GDM1 (cell line): ENCODE results near the gene TBX2.
"Not testable (repeated sequence)": the region's sequence is repeated elsewhere in the genome, so short reads cannot be mapped to it uniquely, and the experiment has no call there.

Source experiments
- DNase-seq: peaks from one replicate; lab custom pipeline; 2025; lab: John Stamatoyannopoulos, UW

TBX2 gene

DNA sequence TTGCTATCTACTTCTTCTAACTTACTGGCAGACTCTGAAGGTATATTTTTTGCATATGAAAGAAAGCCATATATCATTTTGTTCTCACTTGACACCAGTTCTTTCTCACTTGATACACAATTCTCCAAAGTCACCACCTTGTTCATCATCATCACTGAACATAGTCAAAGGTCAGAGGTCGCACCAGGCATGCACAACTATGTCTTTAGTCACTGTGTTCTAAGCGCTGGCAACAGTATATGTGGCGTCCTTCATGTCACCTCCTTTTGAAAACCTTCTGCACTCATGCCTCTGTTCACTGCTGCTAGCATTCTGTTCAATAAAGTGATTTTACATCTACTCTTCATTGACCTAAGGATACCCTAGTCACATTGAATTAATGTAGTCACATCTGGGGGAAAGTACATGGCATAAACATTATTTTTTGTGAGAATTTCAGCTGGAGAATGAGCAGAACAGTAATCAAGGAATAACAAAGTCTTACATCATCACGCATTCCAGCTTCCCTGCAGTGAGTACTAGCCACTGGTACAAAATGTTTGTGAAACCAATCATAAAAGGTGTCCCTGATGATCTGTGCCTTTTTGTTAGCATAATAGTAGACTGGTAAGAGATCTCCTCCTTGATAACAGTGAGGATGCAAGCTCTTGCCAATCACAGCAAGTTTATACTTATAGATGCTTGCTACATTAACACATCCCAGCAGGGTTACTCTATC lies 32.1 kb downstream of the TBX2 start:
- DNase-seq, result no peak

DNA sequence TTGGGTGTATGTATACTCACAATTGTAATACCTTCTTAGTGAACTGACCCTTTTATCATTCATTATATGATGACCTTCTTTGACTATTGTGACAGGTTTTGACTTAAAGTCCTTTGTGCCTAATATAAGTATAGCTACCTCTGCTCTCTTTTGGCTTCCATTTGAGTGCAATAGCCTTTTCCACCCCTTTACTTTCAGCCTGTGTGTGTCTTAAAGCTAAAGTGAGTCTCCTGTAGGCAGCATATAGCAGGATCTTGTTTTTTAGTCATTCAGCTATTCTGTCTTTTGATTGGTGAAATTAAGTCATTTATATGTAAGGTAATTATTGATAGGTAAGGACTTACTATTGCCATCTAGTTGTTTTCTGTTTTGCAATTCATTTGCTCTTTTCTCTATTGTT lies 36.6 kb downstream of the TBX2 start:
- DNase-seq, result no peak

DNA sequence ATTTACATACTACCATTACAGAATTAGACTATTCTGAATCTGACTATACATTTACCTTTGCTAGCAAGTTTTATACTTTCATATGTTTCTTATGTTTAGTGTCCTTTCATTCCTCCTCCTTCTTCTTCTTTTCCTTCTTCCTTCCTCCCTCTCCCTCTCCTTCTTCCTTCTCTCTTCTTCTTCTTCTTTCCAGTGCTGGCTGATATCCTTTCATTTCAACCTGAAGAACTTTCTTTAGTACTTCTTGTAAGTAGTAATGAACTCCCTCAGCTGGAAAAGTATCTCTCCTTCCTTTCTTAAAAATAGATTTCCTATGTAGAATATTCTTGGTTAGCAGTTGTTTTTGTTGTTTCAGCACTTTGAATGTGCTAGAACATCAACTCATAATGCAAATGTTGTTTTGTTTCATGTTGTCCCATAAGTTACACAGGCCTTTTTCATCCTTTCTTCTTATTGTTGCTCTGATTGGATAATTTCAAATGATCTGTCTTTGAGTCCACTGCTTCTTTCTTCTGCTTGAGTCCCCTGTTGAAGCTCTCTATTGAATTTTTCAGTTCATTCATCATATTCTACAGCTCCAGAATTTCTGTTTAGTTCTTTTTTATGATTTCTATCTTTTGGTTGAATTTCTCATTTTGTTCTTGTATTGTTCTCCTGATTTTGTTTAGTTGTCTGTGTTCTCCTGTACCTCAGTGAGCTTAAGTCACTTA lies 37.5 kb downstream of the TBX2 start:
- DNase-seq, result no peak

DNA sequence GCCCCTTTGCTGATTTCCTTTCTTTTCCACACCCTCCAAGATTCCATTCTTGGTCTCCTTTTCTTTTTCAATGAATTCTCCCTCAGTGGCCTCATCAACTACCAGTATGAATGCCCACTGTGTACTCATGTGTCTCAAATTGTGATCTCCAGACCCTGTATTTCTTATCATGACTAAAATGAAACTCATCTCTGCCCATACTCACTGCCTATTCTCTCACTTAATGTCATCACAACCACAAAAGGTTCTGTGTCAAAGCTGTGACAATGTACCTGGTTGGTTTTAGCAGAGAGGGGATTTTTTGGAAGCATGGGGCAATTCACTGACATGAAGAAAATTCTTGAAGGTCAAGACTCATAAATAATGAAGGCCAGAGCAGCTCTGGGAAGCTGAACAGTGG lies 41.1 kb downstream of the TBX2 start:
- no peak for DNase-seq

DNA sequence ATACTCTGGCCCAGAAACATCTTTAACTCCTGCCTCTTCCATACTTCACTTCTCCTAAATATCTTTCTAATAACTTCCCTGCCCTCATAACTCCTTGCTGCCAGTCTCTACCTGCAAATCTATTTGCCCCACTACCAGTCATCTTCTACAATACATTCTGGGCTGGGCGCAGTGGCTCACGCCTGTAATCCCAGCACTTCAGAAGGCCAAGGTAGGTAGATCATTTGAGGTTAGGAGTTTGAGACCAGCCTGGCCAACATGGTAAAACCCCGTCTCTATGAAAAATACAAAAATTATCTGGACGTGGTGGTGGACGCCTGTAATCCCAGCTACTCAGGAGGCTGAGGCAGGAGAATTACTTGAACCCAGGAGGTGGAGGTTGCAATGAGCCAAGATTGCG lies 41.9 kb downstream of the TBX2 start:
- DNase-seq, result not testable (repeated sequence)

DNA sequence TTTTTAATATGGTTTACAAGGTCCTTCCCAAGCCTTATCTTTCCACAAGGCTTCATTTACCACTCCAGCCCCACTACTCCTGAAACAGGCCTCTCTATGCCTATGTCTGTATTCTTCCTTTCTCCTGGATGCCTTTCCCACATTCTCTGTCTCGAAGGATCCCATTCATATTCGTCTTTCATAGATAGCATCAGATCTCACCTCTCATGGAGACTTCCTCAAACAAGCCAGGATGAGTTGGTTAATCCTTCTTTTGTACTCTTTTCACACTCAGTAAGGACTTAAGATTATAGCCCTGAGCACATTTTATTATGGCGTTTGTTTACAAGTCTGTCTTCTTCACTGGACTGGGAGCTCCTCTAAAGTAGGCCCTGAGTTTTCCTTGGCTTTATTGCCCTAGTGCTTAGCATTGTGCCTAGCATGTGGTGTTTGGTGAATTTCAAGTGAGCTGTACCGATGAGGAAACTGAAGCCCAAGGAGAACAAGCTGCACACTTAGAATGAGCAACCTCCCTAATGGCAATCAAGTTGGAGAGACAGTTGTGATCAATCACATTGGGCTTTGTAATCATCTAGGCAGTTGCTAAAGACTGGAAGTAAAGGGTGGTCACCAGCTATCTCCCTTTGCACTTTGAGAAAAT lies 42.6 kb downstream of the TBX2 start:
- DNase-seq, result no peak

DNA sequence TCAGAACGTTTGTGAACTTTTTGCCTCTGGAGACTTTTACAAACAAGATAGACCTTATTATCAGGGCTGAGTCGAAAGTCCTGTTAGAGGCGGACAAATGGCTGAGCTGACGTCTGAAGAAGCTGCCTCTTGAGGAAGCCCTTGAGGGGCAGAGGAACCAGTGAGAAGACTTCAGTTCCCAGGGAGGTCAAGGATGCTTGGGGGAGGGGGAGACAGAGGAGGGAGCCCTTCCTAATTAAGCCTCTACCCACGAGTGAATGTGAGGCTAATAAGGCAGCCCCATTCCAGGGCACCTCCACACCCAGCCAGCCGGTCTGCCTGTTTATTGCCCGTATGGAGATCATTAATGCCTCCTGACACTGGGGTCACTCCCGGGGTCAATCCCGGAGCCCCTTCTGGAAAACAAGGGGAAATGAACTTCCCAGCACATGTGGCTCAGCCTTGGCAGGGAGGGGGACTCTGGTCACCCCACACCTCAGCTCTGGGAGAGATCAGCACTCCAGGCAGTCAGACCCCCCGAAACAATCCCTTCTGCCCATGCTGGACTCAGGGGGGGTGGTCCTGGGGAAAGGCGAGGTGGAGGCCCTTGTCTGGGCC lies 43.3 kb downstream of the TBX2 start:
- no peak for DNase-seq

DNA sequence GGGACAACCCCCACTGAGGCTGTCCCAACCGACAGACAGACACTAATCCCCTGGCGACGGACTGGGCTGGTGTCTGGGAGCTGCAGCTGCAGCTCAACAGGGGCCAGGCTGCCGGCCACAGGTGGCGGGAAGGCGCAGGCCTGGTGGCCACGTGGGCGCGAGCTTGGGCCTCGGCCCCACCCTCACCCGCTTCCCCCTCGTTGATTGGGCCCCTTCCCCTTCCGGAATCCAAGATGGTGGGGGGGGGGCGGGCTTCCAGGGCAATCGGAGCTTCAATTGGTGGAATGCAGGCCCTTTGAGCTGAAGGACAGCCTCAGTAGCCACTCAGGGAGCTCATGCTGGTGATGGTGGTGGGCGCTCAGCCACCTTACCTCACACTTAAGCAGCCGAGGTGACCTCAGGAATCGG lies 43.8 kb downstream of the TBX2 start:
- DNase-seq, result no peak

DNA sequence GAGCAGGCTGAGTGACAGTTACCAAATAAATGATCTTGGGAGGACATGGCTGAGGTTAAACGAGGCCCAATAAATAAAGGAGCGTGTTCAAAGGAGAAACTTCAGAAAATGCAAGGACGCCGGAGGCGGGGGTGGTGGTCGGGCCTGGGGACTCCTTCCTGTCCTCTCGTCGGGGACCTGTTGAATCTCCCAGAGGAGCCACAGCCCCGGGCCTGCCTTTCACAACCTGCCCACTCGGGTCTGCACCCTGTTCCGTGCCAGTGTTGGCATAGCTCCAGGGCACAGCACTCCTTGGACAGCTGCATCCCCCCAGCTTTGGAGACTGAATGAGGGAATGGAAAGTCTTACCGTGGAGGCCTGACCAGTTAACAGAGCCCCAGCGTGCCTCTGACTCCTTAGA lies 44.4 kb downstream of the TBX2 start:
- no peak for DNase-seq

DNA sequence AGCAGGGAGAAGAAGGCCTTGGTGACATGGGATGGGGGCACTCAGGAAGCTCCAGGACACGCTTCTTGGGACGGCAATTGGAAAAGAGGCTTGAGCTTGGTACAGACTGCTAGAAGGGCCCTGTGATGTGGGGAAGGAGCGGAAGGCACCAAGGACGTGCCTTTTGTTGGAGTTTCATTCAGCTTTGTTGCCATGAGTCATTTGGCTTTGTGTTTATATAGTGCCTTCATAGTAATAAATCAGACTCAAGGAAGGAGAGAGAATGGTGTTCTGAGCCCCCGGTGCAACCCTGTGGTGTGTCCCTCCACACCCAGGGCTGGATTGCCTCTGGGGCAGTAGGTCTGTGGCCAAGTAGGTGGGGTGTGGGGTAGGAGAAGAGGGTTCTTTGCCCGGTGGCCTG lies 45.2 kb downstream of the TBX2 start:
- DNase-seq, result no peak

DNA sequence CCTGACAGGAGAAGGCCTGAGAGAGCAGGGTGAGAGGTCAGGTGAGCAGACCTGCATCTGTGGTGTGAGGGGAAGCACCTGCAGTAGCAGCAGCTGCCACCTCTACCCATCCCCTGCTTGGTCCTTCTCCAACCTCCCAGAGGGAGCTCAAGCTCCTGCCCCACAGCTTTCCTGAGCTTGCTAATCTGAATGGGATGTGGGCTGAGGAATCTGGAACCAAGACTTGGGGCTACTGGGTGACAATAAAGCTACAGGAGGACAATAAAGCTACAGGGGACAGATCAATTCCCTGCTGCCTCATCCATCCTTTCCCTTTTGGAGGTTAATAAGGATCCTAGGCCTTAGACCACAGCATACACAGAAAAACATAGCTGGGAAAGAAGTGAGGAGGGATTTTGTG lies 47.7 kb downstream of the TBX2 start:
- no peak for DNase-seq

DNA sequence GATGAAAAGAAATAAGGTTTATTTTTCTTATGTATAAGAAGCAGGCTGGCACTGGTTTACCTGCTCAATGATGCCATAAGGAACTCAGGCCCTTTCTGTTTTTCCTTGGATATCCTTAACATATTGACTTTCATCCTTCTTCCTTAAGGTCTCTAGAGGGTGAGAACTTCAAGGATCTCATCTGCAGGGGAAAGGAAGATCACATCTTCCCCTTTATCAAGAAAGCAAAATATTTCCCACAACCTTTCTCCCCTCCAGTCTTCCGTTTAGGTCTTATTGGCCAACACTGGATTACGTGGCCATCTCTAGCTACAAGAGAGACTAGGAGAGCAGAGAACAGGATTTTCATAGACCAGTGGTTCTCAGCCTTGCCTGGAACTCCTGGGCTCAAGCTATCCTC lies 48.4 kb downstream of the TBX2 start:
- DNase-seq, result no peak

DNA sequence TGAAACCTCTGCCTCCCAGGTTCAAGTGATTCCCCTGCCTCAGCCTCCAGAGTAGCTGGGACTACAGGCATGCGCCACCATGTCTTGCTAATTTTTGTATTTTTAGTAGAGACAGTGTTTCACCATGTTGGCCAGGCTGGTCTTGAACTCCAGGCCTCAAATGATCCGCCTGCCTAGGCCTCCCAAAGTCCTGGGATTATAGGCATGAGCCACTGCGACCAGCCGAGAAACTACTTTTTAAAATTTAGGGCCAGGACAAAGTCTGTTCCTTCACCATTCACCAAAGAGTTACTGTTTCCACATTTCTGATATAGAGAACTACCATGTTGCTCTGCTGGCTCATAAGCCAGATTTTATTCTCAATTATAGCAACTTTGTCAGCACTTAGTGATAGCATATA lies 49.5 kb downstream of the TBX2 start:
- DNase-seq, result not testable (repeated sequence)

DNA sequence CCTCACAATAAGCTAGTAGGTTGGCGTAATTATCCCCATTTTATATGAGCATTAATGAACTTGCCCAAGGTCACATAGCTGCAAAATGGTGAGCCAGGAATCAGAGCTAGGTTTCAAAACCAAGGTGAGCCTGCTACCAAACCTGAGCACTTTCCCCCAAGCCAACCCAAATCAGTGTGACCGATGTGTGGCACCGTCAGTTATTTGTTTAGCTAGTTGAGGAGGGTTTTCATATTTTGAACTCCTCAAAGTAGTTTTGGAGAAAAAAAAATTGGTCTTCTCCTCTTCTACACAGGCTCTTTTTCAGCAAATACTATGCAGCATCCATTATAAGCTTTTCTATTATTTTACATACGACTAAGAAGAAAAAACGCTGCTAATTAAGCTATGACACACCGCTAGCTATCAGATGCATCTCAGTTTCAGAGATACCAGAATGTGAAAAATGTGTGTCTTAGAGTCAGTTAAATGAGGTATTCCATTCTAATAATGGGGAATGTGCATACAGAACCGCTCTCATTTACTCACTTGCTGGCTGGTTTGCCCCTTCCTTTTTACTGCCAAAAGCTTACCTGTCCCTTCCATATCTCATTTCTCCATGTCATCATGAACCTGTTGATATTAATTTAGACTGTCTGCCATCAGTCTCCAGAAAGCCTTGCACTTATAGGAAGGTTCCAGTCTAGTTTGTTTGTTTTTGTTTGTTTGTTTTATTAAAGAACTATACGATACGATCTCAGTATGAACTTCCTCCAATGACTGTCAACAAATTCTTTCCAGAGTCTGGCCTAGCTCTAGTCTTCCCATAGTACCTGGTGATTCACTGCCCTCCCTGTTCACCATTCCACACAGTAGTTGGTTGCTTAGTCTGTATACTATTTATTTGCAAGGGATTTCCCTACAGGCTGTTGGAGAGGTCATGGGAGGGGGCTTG lies 50.3 kb downstream of the TBX2 start:
- DNase-seq, result no peak

DNA sequence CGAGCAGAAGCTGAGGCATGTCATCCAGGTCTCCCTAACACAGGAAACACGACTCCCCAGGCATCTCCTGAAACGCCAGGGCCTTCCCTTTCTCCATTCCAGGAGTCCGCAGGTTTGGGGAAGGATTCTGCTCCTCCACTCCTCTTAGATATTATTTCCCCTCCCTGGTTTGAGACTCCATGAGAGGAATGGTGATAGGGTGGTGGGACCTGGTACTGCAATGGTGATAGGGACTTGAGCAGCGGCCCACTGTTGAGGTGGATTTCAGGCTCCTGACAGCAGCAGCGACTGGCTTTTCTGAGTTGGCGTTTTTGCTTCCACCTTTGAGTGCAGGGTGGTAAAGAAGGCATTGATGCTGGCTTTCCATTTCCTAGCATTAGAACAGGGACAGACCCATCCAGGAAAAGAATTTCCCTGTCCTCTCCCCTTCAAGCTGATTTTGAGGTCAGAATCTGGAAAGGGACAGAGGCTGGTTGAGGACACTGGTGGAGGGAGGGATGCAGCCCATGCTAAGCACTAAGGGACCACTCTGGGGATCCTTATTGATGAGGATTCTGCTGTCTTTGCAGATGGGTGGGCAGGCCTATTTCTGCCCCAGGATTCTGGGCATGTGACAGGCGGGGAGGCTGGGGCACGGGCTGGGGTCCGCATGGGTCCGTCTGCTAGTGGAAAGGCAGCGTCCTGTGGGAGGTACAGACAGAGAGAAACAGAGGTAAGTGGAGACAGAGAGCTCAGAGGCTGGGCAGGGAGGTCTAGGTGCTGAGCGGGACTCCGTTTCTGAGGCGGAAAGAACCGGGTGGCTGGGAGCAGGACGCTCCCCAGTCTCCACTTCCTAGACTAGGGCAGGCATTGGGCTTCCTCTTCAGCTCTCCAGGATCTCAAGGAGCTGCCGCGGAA lies 51.2 kb downstream of the TBX2 start:
- no peak for DNase-seq

DNA sequence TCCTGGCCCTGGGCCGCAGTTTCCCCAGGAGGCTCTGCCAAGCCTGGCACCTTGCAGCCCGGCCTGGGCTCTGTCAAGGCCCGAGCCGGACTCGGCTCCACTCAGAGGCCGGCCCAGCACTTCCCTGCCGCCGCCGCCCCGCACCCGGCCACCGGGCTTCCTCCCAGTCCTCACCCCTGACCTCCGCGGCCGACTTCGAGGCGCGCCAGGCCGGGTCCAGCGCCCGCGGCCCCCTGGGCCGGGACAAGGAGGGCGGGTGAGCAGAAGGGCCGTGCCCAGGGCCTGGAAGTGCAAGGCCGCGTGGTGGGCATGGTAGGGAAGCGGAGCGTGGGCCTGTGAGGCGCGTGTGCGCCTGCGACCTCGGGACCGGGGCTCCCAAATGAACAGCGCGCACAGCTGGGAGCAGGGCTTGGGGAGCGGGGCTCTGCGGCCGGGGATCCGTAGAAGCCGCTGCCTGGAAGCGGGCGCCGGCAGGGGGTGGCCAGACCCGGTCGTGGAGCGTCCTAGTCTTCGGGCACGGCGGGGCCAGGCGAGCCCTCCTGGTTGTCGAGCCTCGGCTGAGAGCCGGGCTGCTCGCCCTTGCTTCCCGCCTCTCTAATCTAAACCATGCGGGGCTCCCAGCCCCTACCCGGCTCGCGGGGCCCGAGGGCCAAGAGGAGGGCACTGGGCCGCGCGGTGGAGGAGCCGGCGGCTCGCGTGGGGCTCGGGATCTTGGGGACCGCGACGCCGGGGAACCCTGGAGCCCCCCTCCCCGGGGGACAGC lies 52.1 kb downstream of the TBX2 start:
- DNase-seq, result no peak

DNA sequence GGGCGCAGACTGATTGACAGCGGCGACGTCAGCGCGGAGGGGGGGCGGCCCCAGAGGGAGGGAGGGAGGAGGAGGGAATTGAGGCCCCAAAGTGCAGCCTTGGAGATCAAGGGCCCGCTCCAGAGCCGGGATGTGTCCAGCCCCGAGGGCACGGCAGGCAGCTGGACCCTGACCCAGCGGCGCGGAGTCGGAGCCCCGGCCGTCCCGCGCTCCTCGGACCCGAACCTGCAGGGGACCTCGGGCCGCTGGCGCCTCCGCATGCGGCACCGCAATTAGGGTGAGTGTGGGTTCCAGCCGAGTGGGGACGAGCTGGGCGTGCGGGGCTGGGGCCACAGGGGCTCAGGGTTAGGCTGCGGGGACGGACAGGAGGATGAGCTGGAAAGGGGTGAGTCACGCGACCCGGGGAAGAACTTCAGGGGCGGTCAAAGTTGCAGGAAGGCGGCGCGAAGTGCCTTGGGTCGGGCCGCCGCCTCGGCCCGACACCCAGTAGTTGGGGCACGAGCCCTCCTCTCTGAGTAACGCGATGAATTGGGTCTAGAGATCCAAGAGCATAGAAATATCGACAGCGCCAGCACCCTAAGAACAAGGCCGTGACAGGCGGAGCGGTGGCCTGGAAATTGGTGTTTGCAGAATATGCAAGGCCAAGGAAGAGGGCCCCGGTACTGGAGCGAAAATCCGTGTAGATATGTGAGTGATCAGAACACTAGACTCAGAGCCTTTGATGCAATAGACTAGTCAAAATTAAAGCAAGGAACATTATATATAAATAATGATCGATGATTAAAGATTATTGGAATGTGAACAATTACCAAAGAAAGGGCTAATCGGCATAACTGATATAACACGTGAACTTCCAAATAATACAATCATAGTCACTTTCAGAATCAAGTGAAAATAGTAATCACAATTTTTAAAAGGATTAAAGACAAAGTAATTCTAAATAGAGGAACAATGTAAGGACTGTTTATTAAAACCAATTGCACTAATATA lies 53.0 kb downstream of the TBX2 start, which contains the start of gene TBX4:
TBX4 (plus strand) TSS at position 122 of the 990 bp plus-strand sequence. CDS start 4,069 bp downstream, outside the sequence.
- no peak for DNase-seq

DNA sequence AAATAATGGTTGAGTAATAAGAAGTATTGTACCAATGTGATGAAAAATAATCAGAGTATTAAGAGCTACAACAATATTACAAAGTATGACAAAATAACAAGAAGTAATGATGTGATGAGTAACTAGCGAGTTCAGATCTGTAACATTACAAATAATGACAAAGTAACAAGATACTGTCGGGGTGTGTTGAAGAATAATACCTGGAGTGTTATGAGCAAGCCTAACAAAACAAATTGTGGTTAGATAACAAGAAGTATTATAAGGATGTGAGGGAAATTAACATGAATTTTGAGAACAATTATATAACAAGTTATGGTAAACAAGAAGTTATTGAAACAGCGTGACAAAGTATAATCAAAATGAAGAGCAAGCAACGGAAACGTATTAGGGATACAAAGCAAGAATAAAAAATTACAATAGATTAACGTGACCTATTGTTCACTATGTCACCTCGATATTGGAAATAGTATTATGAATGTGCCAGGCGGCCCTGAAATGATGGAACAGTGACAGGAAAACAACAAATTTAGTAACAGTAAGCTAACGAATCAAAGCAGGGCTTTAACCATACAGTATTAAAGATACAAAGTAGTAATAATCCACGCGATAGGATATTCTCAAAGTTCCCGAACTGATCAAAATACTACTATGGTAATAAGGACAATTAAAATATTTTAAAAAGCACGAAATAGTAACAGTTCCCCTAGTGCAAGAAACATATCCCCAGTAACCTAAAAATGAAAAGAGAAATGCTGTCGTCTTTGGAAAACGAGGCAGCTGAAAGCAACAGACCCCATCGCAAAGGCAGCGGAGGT lies 54.1 kb downstream of the TBX2 start:
- DNase-seq, result no peak
